PC-3 (cell line): ENCODE measurements around the gene INSL3.

Experiments used
- CTCF ChIP-seq: fragments of 300-600 bp; sonication (generic); conservative IDR thresholded peaks from 2 replicates; pipeline ENCODE4 v1.5.1; 2017; ENCODE audit warnings: antibody characterized with exemption, low read depth, mild to moderate bottlenecking, low read length
- EZH2 ChIP-seq: fragments of 300-600 bp; sonication (generic); IDR thresholded peaks from one replicate; pipeline ENCODE4 v1.6.1; 2017; ENCODE audit warnings: antibody characterized with exemption, mild to moderate bottlenecking, low read length; ENCODE audit not compliant: unreplicated experiment

- peak; percentile 85 for TF ChIP-seq CTCF
- TF ChIP-seq EZH2, result no peak
These were observed 36.9 kb downstream of the INSL3 start for GRCh38 chr19:17784201-17785008.
